Activated naive CD4-positive, alpha-beta T cell treated with anti-CD3 and anti-CD28 coated beads, Interleukin-2, amount 50 U/mL, for 72 hours (primary cell): ENCODE results near the gene VIPR2. TPM values are rescaled to one million over a fixed set of nuclear protein-coding genes. Genes with fewer than 3 reads are reported as not detected.

Experiments
- ATAC-seq, 2 donors: fragments of 150-1000 bp; cut with Tn5 transposase; 2 replicates each; pipeline ENCODE4 v1.10.0; 2021; ENCODE audit warnings: mild to moderate bottlenecking in 2 of 2, moderate library complexity in 2 of 2
- DNase-seq, 2 donors: peaks; one replicate each; pipeline ENCODE4 v3.0.0; 2021 to 2022; ENCODE audit warnings: low spot score in 2 of 2
- H3K27ac Mint-ChIP-seq, 2 donors: one replicate each; pipeline ENCODE4 v1.8.0; 2022; ENCODE audit warnings: mild to moderate bottlenecking in 2 of 2, mixed read lengths in 2 of 2
- H3K36me3 Mint-ChIP-seq, 2 donors: one replicate each; pipeline ENCODE4 v1.8.0; 2022; ENCODE audit warnings: mixed read lengths in 2 of 2
- H3K9me3 Mint-ChIP-seq, 2 donors: one replicate each; pipeline ENCODE4 v1.8.0; 2022; ENCODE audit warnings: mixed read lengths in 2 of 2
- total RNA-seq, 2 donors: library from RNA; stranded (reverse); gene quantifications; one replicate each; pipeline ENCODE4 v1.2.3, GENCODE V29; 2022

Gene VIPR2
- total RNA-seq, 2 donors from 2014 or later: 0.55 to 1.8 TPM

DNA sequence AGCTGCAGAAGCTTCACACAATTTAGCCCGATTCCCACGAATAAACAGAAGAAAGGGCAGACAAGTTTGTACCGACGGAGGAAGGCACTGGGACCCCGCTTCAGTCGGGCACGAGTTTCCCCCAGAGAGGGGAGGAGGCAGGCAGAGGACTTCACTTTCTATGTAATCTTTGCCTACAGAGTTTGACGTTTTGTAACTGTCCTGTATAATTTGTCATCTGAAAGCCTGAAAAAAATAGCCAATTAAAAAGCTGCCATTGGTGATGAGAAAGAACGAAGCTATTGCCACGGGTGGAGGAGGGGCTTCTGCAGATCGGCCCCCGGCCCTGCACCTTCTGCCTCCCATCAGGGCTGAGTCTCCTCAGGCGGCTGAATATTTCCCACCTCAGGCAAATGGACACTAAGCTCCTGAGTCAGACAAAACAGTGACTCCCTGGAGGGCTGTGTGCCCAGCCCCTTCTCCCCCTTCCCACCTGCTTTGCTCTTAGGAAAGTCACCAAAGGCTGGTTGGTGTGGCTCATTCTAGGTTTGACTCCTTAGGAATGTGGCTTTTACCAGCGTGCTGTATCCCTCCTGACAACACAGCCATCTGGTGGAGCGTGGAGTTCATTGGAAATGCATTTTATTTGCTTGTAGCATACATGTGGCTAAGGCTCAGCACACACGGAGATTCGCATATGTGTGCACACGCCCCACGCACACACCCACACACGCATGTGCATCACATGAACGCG is 117.4 kb downstream of the VIPR2 start:
- peak overlapping the region in 1 of 2 donors; percentile 36 for H3K27ac Mint-ChIP-seq
- ATAC-seq (no peak), DNase-seq (peak in 1 of 2 donors; percentile 50)
- peaks cover 0 to 6% of the 10 kb centered on the region in 2 donors for H3K36me3 Mint-ChIP-seq
- H3K9me3 Mint-ChIP-seq: no peaks in the 10 kb centered on the region

DNA sequence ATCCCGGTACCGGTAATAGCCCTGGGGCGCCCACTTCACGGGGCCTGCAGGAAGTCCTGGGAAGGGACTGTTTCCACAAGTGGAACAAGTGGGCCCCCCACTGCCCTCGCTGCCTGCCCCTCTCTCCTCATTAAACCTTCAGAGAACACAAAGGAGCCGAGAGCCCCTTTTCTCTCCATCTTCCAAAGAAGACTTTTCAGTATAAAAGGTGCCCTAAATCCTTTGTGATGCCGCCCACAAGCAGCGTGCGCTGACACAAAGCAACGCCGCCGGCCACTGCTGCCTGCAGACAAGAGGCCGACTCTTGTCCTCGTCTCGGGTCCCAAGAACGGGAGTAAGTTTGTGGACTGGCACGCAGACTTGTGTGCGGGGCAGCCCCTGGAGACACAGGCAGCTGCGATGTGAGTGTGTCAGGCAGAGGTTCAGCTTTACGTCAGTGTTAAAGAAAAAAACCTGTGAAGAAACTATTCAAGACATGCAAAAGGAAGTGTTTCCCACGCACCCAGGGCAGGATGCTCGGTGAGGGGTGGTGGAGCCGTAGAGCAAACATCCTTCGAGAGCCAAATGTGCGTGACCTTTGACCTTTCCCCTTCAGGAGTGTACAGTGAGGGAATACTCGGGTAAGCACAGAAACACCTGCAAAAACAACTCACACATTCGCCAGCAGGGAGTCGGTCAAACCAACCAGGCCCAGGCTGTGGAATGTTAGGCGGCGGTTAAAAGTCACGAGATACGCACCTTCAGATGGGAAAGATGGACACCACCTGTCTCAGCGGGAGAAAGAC is 118.2 kb downstream of the VIPR2 start:
- peak; percentile 71 to 76 for ATAC-seq
- Mint-ChIP-seq H3K9me3 (no peaks in the 10 kb centered on the region), H3K36me3 (peaks cover 0 to 8% of the 10 kb centered on the region in 2 donors), H3K27ac (peak overlapping the region; percentile 36 to 61)
- DNase-seq: peak; percentile 28 to 55

DNA sequence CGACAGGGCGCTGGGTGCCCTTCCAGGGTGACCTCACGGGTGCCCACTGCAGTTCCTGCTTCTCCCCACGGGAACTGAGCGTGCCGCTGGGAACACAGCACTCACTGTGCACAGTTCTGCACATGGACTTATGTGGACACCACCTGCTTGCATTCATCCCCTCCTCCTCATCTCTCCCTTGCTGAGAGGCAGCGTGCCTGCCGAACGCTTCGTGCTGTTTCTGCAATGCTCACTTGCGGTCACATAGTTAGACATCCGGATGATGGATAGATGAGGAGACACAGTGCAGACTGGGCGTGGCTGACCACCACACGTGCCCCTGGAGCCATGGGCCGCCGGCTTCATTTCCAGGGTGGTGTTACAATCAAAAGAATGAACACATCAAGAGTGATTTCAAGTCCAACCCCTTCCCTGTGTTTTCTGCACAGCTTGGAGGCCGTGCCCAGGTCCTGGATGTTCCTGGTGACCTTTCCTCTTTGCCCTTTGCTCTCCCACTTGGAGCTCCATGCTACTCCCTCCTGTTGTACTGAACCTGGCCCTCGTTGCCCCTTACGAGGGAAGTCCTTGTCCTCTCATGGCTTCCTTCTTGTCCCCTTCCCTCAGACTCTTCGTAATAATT is 119.4 kb downstream of the VIPR2 start:
- Mint-ChIP-seq H3K9me3 (peaks cover 0 to 2% of the 10 kb centered on the region in 2 donors), H3K36me3 (peaks cover 4 to 18% of the 10 kb centered on the region in 2 donors), H3K27ac (no peak overlapping the region)
- ATAC-seq (no peak), DNase-seq (peak in 1 of 2 donors; percentile 39)

DNA sequence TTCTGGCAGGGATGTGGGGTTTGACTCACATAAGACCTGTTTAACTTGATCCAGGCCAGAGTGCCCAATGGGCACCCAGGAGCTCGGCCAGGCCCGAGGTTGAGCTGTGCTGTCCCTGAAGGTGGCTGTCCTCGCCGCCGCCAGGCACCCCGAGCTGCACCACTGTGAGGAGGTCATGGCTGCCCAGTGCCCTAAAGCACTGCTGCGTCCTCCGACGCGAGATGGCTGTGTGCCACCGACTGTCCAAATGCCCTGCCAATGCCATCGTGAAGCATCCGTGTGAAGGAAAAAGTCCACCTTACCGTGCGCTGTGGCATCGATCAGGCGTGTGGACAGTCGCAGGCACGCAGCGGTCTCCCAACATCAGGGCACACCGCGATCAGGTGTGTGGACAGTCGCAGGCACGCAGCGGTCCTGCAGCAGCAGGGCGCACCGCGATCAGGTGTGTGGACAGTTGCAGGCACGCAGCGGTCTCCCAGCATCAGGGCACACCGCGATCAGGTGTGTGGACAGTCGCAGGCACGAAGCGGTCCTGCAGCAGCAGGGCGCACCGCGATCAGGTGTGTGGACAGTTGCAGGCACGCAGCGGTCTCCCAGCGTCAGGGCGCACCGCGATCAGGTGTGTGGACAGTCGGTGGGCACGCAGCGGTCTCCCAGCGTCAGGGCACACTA is 120.3 kb downstream of the VIPR2 start:
- H3K36me3 Mint-ChIP-seq: peaks cover 4 to 22% of the 10 kb centered on the region in 2 donors
- peak in 1 of 2 donors; percentile 47 for DNase-seq
- H3K27ac Mint-ChIP-seq: no peak overlapping the region
- H3K9me3 Mint-ChIP-seq: peaks cover 0 to 7% of the 10 kb centered on the region in 2 donors
- ATAC-seq: no peak

DNA sequence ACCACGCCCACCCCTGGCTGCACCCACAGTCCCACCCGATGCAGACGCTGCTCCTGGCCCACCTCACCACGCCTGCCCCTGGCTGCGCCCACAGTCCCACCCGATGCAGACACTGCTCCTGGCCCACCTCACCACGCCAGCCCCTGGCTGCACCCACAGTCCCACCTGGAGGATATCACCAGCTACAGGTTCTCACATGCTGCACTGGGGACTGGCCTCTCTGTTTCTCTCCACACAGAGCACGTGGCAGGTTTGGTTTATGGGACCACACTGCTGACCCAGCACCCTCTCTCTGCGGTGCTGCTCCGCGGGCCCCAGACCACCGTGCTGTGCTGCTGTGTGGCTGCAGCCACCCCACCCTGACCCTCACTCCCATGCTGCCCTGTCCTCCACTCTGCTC is 120.9 kb downstream of the VIPR2 start:
- H3K9me3 Mint-ChIP-seq: peaks cover 0 to 11% of the 10 kb centered on the region in 2 donors
- ATAC-seq (no peak), DNase-seq (peak in 1 of 2 donors; percentile 44)
- no peak overlapping the region for H3K27ac Mint-ChIP-seq
- peaks cover 4 to 28% of the 10 kb centered on the region in 2 donors for H3K36me3 Mint-ChIP-seq

DNA sequence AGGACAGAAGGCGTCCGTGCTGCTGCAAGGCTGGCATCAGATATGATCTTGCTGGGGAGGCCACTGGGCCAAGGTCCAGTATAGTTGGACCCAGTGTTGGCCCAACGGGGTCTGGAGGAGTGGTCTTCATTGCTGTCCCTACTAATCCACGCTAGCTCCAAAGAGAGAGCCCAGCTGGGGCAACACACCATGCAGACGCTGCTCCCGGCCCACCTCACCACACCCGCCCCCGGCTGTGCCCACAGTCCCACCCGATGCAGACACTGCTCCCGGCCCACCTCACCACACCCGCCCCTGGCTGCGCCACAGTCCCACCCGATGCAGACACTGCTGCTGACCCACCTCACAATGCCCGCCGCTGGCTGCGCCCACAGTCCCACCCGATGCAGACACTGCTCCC is 121.5 kb downstream of the VIPR2 start:
- Mint-ChIP-seq H3K27ac (no peak overlapping the region), H3K9me3 (peaks cover 0 to 15% of the 10 kb centered on the region in 2 donors), H3K36me3 (peaks cover 4 to 29% of the 10 kb centered on the region in 2 donors)
- no peak for ATAC-seq
- DNase-seq: peak in 1 of 2 donors; percentile 23

DNA sequence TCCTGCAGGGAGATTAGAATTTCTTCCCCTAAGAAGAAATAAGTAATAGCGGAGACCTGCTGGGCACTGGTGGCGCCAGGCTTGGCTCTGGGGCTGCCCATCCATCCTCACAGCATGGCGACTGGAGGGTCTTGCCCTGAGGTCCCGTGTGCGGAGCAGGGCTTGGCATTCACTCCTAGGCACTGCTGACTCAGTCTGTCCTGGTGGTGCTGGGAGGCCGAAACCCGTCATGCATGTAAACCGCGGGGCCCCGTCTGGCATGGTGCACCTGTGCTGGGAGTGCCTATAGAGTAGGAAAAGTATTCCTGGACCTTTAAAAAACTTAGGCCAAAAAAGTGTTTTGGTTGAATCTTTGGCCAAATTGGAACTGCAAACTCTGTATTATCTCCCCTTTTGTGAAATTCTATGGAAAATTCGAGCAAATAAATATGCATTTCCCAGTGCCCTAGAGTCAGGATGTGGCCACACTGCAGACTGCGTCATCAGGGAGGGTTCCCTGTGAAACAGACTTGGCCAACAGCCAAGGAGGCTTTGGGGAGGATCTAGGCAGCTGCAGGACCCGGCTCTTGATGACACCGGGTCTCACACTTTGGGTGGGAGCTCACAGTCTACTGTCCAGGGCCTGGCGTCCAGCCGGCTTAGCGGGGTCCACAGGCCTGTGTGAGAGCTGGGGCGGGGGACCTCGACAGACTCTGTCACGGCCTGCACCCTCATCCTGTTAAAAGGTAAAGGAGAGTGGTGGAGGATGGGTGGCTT is 122.3 kb downstream of the VIPR2 start:
- DNase-seq (peak in 1 of 2 donors; percentile 37), ATAC-seq (no peak)
- Mint-ChIP-seq H3K36me3 (peaks cover 4 to 29% of the 10 kb centered on the region in 2 donors), H3K27ac (no peak overlapping the region), H3K9me3 (peaks cover 0 to 15% of the 10 kb centered on the region in 2 donors)

DNA sequence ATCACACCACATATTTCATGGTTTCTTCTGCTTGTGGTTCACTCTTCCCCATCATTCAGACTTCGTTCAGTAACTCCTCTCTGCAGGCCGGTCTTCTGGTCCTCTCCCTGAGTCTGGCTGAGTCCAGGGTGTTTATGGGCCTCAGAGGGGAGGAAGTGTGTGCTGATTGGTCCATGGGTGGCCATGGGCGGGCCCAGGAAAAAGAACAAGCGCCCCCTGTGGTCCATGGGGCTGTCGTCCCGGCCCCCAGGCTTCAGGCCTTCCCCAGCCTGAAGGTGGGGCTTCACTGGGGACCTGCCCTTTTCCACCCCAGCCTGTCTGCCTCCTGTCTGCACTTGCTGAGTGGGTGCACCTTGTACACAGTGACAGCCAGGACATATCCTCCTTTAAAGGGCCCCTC is 123.7 kb downstream of the VIPR2 start:
- no peak overlapping the region for H3K27ac Mint-ChIP-seq
- peaks cover 0 to 15% of the 10 kb centered on the region in 2 donors for H3K9me3 Mint-ChIP-seq
- DNase-seq (no peak), ATAC-seq (no peak)
- H3K36me3 Mint-ChIP-seq: peaks cover 4 to 29% of the 10 kb centered on the region in 2 donors

DNA sequence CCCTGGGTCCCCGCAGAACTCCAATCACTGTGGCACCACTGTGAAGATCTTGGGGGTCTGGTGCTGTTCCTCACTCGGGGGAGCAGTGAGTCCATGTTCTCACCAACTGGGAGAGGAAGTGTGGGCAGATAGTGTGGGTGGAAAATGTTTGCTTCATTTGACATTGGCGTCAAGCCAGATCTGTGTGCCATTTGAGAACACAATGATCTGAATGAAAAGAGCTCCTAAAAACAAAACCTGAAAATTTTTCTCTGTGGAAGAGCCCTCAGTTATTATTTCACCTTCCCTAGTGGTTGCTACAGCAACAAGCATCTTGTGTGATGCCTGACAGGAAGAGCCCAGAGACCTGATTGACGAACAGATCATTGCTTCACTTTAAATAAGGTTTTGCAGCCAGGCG is 125.6 kb downstream of the VIPR2 start:
- peak; percentile 20 to 45 for ATAC-seq
- DNase-seq: peak in 1 of 2 donors; percentile 38
- H3K9me3 Mint-ChIP-seq: peaks cover 0 to 15% of the 10 kb centered on the region in 2 donors
- peaks cover 4 to 29% of the 10 kb centered on the region in 2 donors for H3K36me3 Mint-ChIP-seq
- H3K27ac Mint-ChIP-seq: peak overlapping the region in 1 of 2 donors; percentile 56

DNA sequence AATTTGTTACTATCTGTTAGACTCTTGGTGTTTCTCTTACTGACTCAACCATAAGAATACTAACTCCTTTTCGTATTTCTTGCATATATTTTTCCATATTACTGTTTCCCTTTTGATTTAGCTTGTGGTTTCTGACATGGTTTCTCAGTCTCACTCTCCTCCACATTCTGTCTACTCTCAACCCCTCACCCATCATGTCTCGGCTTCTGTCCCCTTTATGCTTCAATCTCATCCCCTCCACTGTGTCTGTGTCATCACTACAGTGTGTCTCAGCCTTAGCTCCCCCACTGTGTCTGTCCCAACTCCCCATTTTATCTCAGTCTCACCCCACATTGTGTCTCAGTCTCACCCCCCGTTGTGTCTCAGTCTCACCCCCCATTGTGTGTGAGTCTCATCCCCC is 126.9 kb downstream of the VIPR2 start:
- Mint-ChIP-seq H3K9me3 (peaks cover 0 to 15% of the 10 kb centered on the region in 2 donors), H3K36me3 (peaks cover 4 to 29% of the 10 kb centered on the region in 2 donors), H3K27ac (peak overlapping the region; percentile 10 to 16)
- peak; percentile 99 for ATAC-seq
- DNase-seq: peak in 1 of 2 donors; percentile 49

DNA sequence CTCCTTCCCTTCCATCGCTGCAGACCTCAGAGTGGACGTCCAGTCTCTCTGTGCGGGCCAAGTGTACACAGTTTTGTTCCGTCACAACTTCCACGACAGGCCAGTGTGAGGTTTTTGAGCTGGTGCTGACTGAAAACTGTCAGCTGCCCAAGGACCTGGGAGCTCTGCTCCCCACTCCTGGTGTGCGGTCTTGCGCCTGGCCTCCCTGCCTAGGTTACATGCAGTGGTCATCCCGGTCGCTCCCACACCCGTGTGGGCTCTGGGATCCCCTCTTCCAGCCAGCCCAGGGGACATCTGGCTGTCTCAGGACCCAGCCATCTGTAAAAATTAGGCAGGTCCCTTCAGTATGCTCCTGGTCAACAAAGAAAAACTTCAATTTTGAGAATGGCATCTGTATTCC is 127.5 kb downstream of the VIPR2 start:
- DNase-seq: no peak
- peaks cover 0 to 15% of the 10 kb centered on the region in 2 donors for H3K9me3 Mint-ChIP-seq
- ATAC-seq: peak in 1 of 2 donors; percentile 1
- H3K27ac Mint-ChIP-seq: peak overlapping the region; percentile 10 to 16
- H3K36me3 Mint-ChIP-seq: peaks cover 4 to 23% of the 10 kb centered on the region in 2 donors

DNA sequence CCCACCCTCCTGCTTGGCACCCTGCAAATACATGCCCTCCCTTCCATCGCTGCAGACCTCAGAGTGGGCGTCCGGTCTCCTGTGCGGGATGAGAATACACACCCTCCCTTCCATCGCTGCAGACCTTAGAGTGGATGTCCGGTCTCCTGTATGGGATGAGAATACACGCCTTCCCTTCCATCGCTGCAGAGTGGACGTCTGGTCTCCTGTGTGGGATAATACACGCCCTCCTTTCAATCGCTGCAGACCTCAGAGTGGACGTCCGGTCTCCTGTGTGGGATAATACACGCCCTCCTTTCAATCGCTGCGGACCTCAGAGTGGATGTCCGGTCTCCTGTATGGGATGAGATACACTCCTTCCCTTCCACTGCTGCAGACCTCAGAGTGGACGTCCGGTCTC is 128.1 kb downstream of the VIPR2 start:
- ATAC-seq (no peak), DNase-seq (no peak)
- H3K9me3 Mint-ChIP-seq: peaks cover 0 to 15% of the 10 kb centered on the region in 2 donors
- peaks cover 4 to 21% of the 10 kb centered on the region in 2 donors for H3K36me3 Mint-ChIP-seq
- H3K27ac Mint-ChIP-seq: peak overlapping the region in 1 of 2 donors; percentile 10

DNA sequence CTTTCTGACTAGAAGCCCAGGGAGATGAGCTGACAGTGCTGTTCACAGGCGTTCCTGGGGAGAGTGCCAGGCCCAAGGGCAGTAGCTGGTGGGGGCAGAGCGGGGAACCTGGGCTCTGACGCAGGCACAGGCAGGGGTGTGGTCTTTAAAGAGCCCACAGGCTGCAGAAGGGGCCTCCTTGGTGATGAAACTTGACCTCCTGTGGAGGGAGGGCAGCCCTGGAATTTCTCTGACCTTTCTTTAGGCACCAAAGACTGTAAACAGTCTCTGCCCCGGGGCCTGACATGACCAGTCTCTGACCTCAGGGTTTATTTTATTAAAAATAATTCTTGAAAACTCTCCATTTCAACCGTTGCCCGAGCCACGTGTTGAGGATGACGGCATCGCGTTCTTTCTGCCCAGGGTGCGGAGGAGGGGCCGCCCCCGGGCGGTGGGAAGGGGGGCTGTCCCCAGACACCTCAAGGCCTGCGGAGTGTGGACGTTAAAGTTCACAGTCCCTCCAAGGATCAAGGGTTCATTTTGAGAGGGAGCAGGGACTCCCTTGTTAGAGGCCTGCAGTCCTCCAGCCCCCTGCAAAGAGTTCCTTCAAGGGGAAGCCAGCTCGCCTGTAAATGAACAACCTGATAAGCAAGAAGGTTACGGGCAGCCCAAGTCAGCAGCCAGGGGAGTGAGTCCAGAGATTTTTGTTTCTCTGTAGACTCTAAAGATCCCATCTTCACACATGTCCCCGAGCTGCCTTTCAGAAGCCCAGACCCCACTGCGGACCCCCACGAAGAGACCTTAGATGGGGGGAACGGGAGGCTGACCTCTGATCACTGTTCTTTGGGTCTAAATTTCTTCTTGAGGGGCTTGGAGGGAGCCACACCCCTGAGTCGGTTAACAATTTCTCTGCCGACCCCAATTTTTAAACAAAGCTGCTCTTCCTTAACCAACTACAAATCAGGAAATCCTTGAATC is 128.9 kb downstream of the VIPR2 start:
- no peak for ATAC-seq
- no peak for DNase-seq

DNA sequence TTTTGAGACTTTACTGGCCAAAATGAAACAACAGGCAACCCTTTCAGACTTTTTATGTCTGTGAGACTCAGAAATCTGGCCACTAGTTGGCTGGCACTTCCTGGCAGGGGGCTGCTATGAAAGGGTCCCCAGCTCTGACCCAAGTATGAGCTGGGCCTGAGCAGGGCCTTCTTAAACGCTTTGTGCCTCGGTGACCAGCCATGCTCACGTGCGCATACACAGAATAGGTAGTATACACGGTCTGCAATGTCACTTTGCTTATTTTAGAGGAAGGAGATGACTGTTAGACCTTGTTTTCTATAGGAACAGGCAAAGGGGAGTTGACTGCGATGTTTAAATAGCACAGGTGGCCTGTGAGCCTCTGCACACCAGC is 129.6 kb downstream of the VIPR2 start:
- peak overlapping the region in 1 of 2 donors; percentile 19 for H3K27ac Mint-ChIP-seq
- ATAC-seq (no peak), DNase-seq (no peak)
- H3K9me3 Mint-ChIP-seq: peaks cover 0 to 11% of the 10 kb centered on the region in 2 donors
- peaks cover 0 to 9% of the 10 kb centered on the region in 2 donors for H3K36me3 Mint-ChIP-seq

More for the DNA sequence above, 128.9 kb downstream of the VIPR2 start:
- H3K36me3 Mint-ChIP-seq: peaks cover 0 to 14% of the 10 kb centered on the region in 2 donors
- H3K27ac Mint-ChIP-seq: peak overlapping the region in 1 of 2 donors; percentile 19
- peaks cover 0 to 15% of the 10 kb centered on the region in 2 donors for H3K9me3 Mint-ChIP-seq
